Epithelial cell of esophagus (primary cell): ENCODE measurements around the gene WDR11.
A peak's percentile ranks its signal among the peaks of the same experiment; 100 is the strongest.
"Not testable (repeated sequence)": the region's sequence is repeated elsewhere in the genome, so short reads cannot be mapped to it uniquely, and the experiment has no call there.

Experiments used
- DNase-seq: peaks from one replicate; pipeline ENCODE4 v3.0.0; 2010; ENCODE audit warnings: low read depth
- H3K4me3 ChIP-seq: 2 replicates; pipeline ENCODE4 v1.5.1; 2011; ENCODE audit warnings: mild to moderate bottlenecking, low read length, control low read depth
- CTCF ChIP-seq: IDR thresholded peaks from 2 replicates; pipeline ENCODE4 v1.5.1; 2011; ENCODE audit warnings: low read depth, mild to moderate bottlenecking, low read length, control low read depth, inconsistent platforms; ENCODE audit not compliant: insufficient read depth; ENCODE audit errors: missing control alignments

Gene WDR11

GRCh38 chr10:120891365-120891764, 40.2 kb downstream of the WDR11 start:
- no peak for TF ChIP-seq CTCF
- DNase-seq = no peak
- no peak overlapping the region for H3K4me3 ChIP-seq

DNA sequence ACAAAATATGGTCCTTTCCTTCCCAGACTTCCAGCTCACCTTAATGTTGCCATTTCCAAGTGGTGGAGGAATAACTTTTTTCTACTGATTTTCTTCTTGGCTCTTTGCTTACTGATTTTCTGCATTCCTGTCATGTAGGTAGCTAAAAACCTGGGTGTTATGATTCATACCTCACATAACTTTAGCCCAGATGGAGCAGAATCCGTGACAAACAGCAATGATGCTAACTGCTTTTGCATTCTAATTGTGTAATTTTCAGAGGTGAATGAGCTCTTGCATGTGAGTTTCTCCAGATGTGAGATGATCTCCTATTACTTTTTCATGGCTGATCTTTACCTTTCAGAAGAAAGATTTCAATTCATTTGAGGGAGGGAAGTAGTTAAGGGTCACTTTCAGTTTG, 43.4 kb downstream of the WDR11 start:
- no peak overlapping the region for H3K4me3 ChIP-seq
- DNase-seq = peak; percentile 2
- TF ChIP-seq CTCF = no peak

- DNase-seq = no peak
- TF ChIP-seq CTCF = no peak
- H3K4me3 ChIP-seq = no peak overlapping the region
These were observed 46.2 kb downstream of the WDR11 start for GRCh38 chr10:120897343-120897742.

GRCh38 chr10:120905268-120905667, 54.1 kb downstream of the WDR11 start:
- no peak for DNase-seq
- TF ChIP-seq CTCF = no peak

DNA sequence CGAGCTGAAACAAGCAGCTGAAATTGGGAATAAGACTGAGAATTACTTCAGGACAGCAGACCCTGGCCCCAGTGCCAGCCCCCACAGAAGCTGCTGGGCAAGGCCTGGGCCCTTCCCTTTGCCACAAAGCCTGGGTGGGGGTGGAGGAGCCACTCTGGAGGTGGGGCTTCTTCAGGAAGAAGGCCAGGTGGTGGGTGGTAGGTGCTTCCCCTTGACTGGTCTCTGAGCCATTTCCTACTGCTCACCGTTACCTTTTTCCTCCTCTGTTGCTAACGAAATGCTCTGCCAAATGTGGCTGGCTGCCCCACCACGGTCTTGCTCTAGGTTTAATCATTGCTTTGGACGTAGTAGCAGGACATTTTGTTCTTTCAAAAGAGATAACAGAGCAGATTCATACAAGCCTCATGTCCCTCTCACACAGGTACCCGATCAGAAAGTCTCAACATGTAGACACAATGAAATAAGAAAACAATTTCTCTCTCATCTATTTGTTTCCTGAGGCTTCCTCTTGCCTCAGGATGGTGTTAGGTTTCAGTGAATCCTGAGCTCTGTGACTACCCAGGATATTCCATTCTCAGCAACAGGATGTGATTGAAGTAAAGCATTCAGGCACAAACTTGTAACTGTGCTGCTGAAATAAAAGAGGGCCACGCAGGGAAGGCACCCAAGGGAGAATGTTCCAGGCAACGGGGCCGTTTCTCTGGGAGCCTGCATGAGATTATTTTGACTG, 66.5 kb downstream of the WDR11 start:
- DNase-seq = peak; percentile 65
- no peak overlapping the region for H3K4me3 ChIP-seq
- no peak for TF ChIP-seq CTCF

More at GRCh38 chr10:120905268-120905667, 54.1 kb downstream of the WDR11 start:
- H3K4me3 ChIP-seq = no peak overlapping the region

DNA sequence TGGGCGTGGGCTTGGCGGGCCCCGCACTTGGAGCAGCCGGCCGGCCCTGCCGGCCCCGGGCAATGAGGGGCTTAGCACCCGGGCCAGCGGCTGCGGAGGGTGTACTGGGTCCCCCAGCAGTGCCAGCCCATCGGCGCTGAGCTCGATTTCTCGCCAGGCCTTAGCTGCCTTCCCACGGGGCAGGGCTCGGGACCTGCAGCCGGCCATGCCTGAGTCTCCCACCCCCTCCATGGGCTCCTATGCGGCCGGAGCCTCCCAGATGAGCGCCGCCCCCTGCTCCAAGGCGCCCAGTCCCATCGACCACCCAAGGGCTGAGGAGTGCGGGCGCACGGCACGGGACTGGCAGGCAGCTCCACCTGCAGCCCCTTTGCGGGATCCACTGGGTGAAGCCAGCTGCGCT, 72.7 kb downstream of the WDR11 start:
- not testable (repeated sequence) for DNase-seq, H3K4me3 ChIP-seq

DNA sequence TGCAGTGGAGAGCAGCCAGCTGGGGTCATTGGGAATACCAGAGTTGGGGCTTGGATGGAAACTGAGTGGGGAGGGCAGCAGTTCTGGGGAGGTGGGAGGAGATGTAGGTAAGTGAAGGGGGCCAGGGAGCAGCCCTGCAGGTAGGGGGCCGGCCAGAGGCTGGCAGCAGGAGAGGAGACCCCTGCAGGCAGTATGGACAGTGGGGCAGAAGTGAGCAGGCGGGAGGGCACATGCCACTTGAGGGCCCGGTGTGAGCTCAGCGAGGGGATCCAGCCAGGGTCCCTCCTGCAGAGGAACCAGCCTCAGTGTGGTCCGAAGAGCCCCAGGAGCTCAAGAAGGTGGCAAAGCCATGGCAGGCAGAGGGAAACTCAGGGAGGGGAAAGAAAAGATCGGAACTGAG, 75.4 kb downstream of the WDR11 start:
- TF ChIP-seq CTCF = no peak
- no peak for DNase-seq
- H3K4me3 ChIP-seq = no peak overlapping the region

DNA sequence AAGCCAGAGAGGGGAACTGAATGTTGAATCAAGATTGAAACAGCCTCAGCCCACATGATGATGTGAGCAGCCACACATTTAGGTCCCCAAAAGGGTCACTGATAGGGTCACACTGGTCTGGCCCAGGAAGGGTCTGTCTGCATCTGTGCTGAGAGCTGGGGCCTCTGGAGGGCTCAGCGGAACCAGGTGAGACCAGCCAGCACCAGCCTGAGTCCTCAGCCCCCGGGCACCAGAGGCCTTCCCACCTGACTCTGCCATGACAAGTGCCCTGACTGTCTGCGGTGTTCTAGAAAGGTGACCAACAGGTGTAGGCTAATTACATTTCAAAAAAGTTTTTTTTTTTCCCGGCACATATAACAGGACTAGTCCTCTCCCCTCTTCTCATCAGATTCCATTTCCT, 76.2 kb downstream of the WDR11 start:
- no peak overlapping the region for H3K4me3 ChIP-seq
- no peak for TF ChIP-seq CTCF
- no peak for DNase-seq
